Activated CD8-positive, alpha-beta T cell treated with anti-CD3 and anti-CD28 coated beads, Interleukin-2, amount 10 ng/mL, durations not matched to agents 7 days and 5 days (primary cell): Measurements from ENCODE around the gene LOXL3. TPM values are rescaled to one million over a fixed set of nuclear protein-coding genes. Genes with fewer than 3 reads are reported as not detected.

Experiments used
- ATAC-seq: fragments of 150-1000 bp; cut with Tn5 transposase; one replicate; pipeline ENCODE4 v1.10.0; 2021; ENCODE audit warnings: moderate library complexity
- CTCF ChIA-PET: fragments of 350-600 bp; sonication (Branson Sonifier 250); formaldehyde crosslinking; loops from one replicate; lab custom pipeline; 2021; ENCODE audit warnings: antibody characterized with exemption; lab: Charles Lee
- POLR2A ChIA-PET: fragments of 350-600 bp; sonication (Branson Sonifier 250); formaldehyde crosslinking; loops from one replicate; lab custom pipeline; 2021; ENCODE audit warnings: antibody characterized with exemption; lab: Charles Lee
- DNase-seq: peaks from one replicate; pipeline ENCODE4 v3.0.0-alpha.2; 2020
- H3K27ac Mint-ChIP-seq: one replicate; pipeline ENCODE4 v1.8.0; 2021; ENCODE audit warnings: mild to moderate bottlenecking, mixed read lengths
- H3K27me3 Mint-ChIP-seq: one replicate; pipeline ENCODE4 v1.8.0; 2021; ENCODE audit warnings: low read depth, mixed read lengths
- H3K36me3 Mint-ChIP-seq: one replicate; pipeline ENCODE4 v1.8.0; 2021; ENCODE audit warnings: low read depth, mixed read lengths
- H3K4me1 Mint-ChIP-seq: one replicate; pipeline ENCODE4 v1.8.0; 2021; ENCODE audit warnings: low read depth, mixed read lengths
- H3K4me3 Mint-ChIP-seq: one replicate; pipeline ENCODE4 v1.8.0; 2021; ENCODE audit warnings: mild to moderate bottlenecking, mixed read lengths
- H3K9me3 Mint-ChIP-seq: one replicate; pipeline ENCODE4 v1.8.0; 2022; ENCODE audit warnings: mixed read lengths; ENCODE audit not compliant: insufficient read depth
- total RNA-seq, 2 experiments: library from RNA; stranded (reverse); gene quantifications; one replicate each; pipeline ENCODE4 v1.2.3, GENCODE V29; 2021

LOXL3 gene
- total RNA-seq, 2 experiments from 2014 or later = 0.21 to 0.23 TPM

DNA sequence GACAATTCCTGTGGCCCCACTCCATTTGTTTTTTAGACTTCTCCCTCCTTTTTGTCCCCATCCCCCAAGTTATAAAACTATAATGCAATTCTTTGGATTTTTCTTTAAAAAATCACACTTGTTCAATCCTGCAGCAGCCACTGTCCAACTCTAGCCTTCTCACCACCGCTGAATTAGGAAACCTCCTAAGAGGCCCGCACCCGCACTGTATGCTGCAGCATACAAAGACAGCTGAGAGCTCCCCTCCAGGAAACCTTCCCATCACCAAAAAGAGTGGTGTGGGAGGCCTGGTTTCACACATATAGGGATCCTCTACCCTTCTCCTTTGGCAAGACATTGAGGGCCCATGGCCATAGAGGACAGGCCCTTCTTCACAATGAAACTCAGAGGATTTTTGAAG, 49.2 kb downstream of the LOXL3 start:
- no peak for DNase-seq
- H3K4me3 Mint-ChIP-seq = peak overlapping the region; percentile 4
- peaks cover 37% of the 10 kb centered on the region for H3K27me3 Mint-ChIP-seq
- H3K4me1 Mint-ChIP-seq = peaks cover 67% of the 10 kb centered on the region
- H3K9me3 Mint-ChIP-seq = no peaks in the 10 kb centered on the region
- peaks cover 43% of the 10 kb centered on the region for H3K36me3 Mint-ChIP-seq
- POLR2A ChIA-PET = interaction anchor here (1.0 to 1.8 kb wide), 4 partner anchors 9 to 47 kb away, joined by 3 to 6 read pairs (median 4); partner anchors contain the start of gene WBP1
- no peak overlapping the region for H3K27ac Mint-ChIP-seq
- no peak for ATAC-seq
- CTCF ChIA-PET = interaction anchor here (1.0 to 6.4 kb wide), 5 partner anchors 10 to 84 kb away, joined by 3 to 28 read pairs (median 6); partner anchors contain the start of genes AUP1 and HTRA2

DNA sequence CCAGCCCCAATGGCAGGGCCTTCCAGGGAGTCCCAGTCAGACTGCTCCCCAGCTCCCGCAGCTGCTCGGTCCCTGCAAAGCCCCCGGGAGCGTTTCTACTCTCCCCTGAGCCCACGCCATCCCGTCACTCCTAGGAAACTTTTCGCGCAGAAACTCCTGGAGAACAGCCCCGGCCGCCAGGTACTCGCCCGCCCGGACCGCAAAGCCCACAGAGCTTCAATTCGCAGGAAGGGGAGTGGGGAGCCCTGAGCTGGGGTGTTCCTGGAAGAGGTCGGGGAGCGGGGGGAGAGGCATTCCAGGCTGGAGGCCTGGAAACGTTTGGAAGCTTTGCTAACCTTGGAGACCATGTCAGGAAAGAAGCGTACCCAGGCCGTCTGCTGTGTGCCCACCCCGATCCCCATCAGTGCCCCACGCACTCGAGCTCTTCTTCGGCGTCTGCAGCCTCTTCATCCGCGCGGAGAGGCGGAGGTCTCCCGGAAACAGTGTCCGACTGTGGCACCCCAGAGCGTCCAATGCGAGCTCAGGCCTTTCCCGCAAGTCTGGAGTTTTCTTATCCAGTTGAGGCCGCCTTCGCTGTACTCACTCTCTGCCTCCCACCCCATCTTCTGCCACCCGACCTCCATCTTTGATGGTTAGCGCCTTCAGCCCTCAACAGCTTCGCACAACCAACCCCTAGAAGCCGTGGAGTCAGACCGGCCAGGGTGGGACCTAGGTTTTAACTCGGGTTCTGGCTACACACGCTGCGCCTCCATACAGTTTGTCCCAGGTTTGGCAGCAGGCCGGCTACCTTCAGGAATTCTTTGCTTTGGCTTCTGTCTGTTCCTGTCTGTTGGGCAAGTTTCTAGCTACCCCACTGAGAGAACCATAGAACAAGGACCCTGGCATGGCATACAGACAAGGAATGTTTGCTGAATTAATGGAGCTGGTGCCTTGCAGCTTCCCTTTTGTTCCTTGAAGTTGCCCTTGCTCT, 50.0 kb downstream of the LOXL3 start:
- Mint-ChIP-seq H3K4me3 (peak overlapping the region; percentile 79), H3K27ac (peak overlapping the region; percentile 69), H3K36me3 (peaks cover 43% of the 10 kb centered on the region), H3K27me3 (peaks cover 40% of the 10 kb centered on the region), H3K9me3 (no peaks in the 10 kb centered on the region), H3K4me1 (peaks cover 72% of the 10 kb centered on the region)
- DNase-seq = no peak
- CTCF ChIA-PET = interaction anchor here (1.0 to 6.4 kb wide), 10 partner anchors 9 to 85 kb away, joined by 3 to 28 read pairs (median 5); partner anchors contain the start of genes AUP1, CCDC142, DQX1 and HTRA2
- no peak for ATAC-seq
- POLR2A ChIA-PET = interaction anchor here (0.6 to 1.8 kb wide), 9 partner anchors 9 to 46 kb away, joined by 3 to 6 read pairs (median 3); partner anchors contain the start of genes AUP1 and WBP1

DNA sequence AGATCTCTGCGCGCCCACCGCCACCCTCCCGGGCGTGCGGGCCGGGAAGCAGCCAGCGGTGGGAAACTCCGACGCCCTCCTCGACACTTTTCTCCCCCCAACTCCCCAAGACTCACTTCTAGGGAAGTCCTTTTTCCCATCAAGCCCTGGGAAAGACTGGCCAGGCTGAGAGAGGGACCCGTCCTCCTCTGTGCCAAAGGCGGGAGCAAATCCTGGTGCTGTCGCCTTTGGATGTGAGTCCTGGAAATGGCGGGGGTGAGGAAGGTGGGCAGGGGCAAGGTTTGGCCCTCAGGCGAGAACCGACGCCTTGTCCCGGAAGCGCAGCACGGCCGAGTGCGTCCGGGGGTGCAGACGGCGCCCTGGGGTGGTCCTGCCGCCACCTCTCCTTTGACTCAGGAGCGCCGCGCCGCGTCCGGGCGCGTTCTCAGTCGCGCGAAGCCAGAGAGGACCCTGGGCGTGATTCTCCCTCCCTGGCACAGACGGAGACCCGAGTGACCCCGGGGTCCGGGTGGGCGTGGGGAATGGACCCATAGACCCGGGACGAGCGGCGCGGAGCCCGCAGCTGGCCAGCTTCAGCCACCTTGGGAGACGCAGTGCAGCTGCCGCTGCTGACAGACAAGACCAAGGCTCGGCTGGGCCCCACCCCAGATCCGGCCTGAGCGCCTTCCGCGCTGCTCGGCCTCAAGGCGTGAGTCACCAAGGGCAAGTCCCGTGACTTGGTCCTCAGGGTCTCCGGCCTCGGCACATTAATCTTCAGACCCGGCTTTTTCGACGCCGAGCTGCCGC, 50.8 kb downstream of the LOXL3 start:
- peaks cover 43% of the 10 kb centered on the region for H3K36me3 Mint-ChIP-seq
- H3K4me1 Mint-ChIP-seq = peaks cover 73% of the 10 kb centered on the region
- DNase-seq (peak; percentile 69), ATAC-seq (peak; percentile 29)
- peak overlapping the region; percentile 79 for H3K4me3 Mint-ChIP-seq
- ChIA-PET POLR2A (interaction anchor here (0.5 to 1.8 kb wide), 6 partner anchors 10 to 37 kb away, joined by 3 to 6 read pairs (median 4); partner anchors contain the start of gene AUP1), CTCF (interaction anchor here (1.0 to 6.4 kb wide), 9 partner anchors 8 to 86 kb away, joined by 3 to 28 read pairs (median 5); partner anchors contain the start of genes AUP1, CCDC142, DQX1 and HTRA2)
- H3K9me3 Mint-ChIP-seq = no peaks in the 10 kb centered on the region
- peak overlapping the region; percentile 69 for H3K27ac Mint-ChIP-seq
- peaks cover 39% of the 10 kb centered on the region for H3K27me3 Mint-ChIP-seq

DNA sequence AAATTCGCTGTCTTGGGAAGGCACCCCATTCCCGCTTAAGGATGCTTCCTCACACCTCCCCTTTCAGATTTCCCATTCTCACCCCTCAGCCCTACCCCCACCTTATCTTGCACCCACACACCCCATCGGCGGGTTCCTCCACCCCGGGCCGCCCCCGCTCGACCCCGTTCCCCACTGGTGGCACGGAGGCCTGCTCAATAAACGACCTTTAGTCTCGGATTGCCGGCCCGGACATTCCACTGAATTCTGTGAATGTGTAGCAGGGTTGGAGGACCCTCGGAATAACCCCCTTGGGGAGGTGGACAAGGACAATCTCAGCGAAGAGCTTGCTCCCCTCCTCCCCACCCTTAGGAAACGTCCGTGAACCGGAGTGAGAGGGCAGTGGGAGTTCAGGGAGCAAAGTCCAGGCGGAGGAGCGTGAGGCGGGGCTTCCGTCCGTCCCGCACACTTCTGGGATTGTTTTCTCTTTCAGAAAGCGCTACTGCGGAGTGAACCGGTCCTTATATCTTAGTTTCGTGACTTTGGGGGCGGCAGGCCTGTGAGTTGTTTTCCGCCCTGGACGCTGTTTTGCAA, 51.5 kb downstream of the LOXL3 start:
- no peak for DNase-seq
- H3K4me3 Mint-ChIP-seq = peak overlapping the region; percentile 79
- H3K27ac Mint-ChIP-seq = peak overlapping the region; percentile 69
- peaks cover 74% of the 10 kb centered on the region for H3K4me1 Mint-ChIP-seq
- ATAC-seq = no peak
- ChIA-PET POLR2A (no interaction called here), CTCF (interaction anchor here (3.4 to 6.4 kb wide), 2 partner anchors 29 to 85 kb away, joined by 25 to 28 read pairs; no protein-coding TSS in a partner anchor)
- H3K9me3 Mint-ChIP-seq = no peaks in the 10 kb centered on the region
- H3K27me3 Mint-ChIP-seq = peaks cover 41% of the 10 kb centered on the region
- H3K36me3 Mint-ChIP-seq = peaks cover 41% of the 10 kb centered on the region

DNA sequence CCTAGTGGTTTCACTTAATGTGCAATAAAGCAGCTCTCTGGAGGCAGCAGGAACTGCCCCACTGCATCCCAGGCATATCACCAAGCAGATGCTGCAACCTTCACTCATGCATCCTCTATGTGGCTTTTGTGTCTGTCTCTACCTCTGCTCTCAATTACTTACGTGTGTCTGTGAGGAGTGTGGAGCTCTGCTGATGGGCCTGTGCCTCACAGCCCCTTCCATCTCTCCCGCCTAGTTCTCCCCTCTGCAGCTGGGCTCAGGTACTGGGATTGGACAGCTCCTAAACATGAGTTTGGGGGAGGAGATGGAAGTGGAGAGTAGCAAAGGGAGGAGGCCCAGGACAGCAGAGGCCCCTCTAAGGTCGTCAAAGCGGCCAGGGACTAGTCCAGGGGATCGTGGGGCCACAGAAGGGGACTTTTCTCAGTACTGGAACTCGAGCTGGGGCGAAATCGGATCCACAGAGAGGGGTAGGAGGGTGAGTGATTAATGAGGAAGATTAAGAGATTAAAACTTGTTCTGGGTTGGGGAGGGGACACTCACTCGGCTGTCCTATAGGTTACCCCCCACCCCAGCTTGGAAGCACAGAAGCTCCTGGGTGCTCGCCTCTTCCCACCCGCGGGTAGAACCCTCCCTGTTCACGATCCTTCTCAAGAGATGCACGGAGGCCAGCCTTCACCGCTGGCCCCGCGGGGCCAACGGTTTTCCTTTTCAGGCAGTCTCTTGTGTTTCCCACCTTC, 52.2 kb downstream of the LOXL3 start:
- ATAC-seq (no peak), DNase-seq (no peak)
- Mint-ChIP-seq H3K36me3 (peaks cover 34% of the 10 kb centered on the region), H3K9me3 (no peaks in the 10 kb centered on the region), H3K27me3 (peaks cover 41% of the 10 kb centered on the region), H3K27ac (no peak overlapping the region), H3K4me1 (peaks cover 68% of the 10 kb centered on the region), H3K4me3 (peak overlapping the region; percentile 79)
- ChIA-PET POLR2A (interaction anchor here (1.2 to 1.5 kb wide), 2 partner anchors 8 to 30 kb away, joined by 3 to 6 read pairs; no protein-coding TSS in a partner anchor), CTCF (interaction anchor here (1.3 to 6.4 kb wide), 5 partner anchors 15 to 85 kb away, joined by 3 to 28 read pairs (median 18); partner anchors contain the start of genes CCDC142, MRPL53 and TTC31)

DNA sequence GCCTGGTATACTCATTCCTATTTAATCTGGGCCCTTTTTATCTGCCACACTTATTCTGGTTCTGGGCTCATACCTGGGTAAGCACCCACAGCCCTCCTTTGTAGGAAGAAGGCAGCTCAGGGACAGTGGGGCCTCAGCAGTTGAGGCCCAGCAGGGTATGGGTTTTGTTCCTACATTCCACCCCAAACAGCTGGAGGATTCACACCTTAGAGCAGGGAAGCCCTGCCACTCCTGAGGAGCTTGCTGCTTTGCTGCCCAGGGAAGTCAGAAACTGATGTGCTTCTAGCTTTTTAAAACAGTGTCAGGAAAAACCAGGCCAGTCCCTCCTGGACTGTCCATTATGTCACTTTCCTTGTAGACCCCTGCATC, 53.2 kb downstream of the LOXL3 start:
- H3K4me1 Mint-ChIP-seq = peaks cover 62% of the 10 kb centered on the region
- no peaks in the 10 kb centered on the region for H3K9me3 Mint-ChIP-seq
- H3K27ac Mint-ChIP-seq = no peak overlapping the region
- peaks cover 41% of the 10 kb centered on the region for H3K27me3 Mint-ChIP-seq
- ATAC-seq (no peak), DNase-seq (no peak)
- POLR2A ChIA-PET = interaction anchor here (0.6 to 1.5 kb wide), 5 partner anchors 9 to 82 kb away, joined by 3 to 6 read pairs (median 3); partner anchors contain the start of gene MRPL53
- H3K36me3 Mint-ChIP-seq = peaks cover 29% of the 10 kb centered on the region
- CTCF ChIA-PET = interaction anchor here (1.0 to 6.4 kb wide), 7 partner anchors 16 to 86 kb away, joined by 3 to 28 read pairs (median 5); partner anchors contain the start of genes CCDC142, MRPL53 and TTC31
- H3K4me3 Mint-ChIP-seq = no peak overlapping the region

DNA sequence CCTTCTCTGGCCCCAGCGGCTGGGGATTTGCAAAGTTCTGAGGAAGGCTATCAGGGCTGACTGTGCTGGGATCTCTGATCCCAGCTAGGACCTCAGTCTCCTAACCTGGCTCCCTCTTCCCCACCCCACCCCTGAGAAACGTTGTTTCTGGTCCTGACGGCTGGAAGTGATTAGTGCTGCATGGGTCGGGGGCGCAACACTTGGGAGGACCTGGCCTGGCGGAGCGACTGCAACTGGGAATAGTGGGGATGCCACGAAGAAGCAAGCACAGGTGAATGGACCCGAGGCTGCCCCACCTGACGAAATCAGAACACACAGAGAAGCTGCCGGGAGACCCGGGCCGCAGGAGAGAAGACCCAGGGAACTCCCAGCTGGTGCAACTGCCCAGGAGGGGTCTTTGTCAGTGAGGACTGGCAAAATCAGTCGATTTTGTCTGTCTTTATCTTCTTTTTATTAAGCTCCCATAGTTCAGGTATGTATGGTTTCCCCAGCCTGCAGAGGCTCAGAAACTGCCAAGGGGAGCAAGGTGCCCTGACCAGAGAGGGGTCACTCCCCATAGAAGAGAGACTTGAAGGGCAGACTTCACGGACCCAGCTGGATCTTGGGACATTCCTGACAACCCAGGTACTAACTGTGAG, 53.7 kb downstream of the LOXL3 start:
- ChIA-PET CTCF (interaction anchor here (1.0 to 6.4 kb wide), 7 partner anchors 16 to 87 kb away, joined by 3 to 28 read pairs (median 5); partner anchors contain the start of genes CCDC142, MRPL53 and TTC31), POLR2A (interaction anchor here (0.6 to 1.5 kb wide), 4 partner anchors 28 to 82 kb away, joined by 3 to 6 read pairs (median 4); partner anchors contain the start of genes AUP1, HTRA2 and MRPL53)
- peaks cover 57% of the 10 kb centered on the region for H3K4me1 Mint-ChIP-seq
- H3K27me3 Mint-ChIP-seq = peaks cover 41% of the 10 kb centered on the region
- H3K9me3 Mint-ChIP-seq = no peaks in the 10 kb centered on the region
- no peak overlapping the region for H3K27ac Mint-ChIP-seq
- no peak overlapping the region for H3K4me3 Mint-ChIP-seq
- H3K36me3 Mint-ChIP-seq = peaks cover 24% of the 10 kb centered on the region
- DNase-seq = no peak
- no peak for ATAC-seq

DNA sequence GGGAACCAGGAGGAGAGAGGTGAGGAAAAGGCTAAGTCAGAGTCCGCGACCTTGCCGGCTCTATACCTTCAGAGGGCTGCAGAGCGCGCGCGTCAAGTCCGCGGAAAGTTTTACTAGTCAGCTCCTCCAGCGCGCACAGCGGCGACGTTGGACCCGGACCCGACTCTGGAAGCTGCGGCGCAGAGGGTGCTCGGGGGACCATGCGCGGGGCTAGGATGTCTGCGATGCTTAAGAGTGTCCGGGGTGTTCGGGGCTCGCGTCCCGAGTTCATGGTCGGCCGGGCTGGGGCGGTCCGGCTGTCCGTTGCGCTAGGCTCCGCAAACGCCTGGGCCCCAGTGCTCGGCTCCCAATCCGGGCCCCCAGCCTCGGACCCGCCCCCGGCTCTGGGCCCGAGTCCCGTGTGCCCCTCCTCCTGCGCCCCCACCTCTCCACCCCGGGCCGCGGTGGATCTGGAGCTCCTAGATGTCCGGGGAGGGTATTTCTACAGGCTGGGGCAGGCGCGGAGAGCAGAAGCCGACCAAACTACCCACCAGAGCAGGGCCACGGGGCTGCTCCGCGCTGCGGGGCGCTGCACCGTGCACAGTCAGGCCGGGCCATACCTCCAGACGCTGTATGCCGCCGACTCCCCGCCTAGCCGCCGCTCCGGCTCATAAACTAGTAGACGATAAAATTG, 54.3 kb downstream of the LOXL3 start, which contains the start of gene LBX2:
TSS of gene LBX2 (minus strand) at position 337 of the 673 bp plus-strand sequence. CDS start at position 271, 66 bp downstream.
- Mint-ChIP-seq H3K9me3 (no peaks in the 10 kb centered on the region), H3K36me3 (peaks cover 18% of the 10 kb centered on the region), H3K4me1 (peaks cover 51% of the 10 kb centered on the region), H3K27ac (peak within 1 kb of the TSS; percentile 83), H3K4me3 (peak within 1 kb of the TSS; percentile 80), H3K27me3 (peaks cover 41% of the 10 kb centered on the region)
- peak; percentile 34 for ATAC-seq
- POLR2A ChIA-PET = interaction anchor here (1.0 to 1.5 kb wide), 6 partner anchors 9 to 32 kb away, joined by 3 to 6 read pairs (median 4); partner anchors contain the start of genes AUP1, HTRA2 and MRPL53
- CTCF ChIA-PET = interaction anchor here (0.7 to 6.4 kb wide), 9 partner anchors 8 to 88 kb away, joined by 3 to 28 read pairs (median 5); partner anchors contain the start of genes AUP1, CCDC142, MRPL53 and PCGF1
- DNase-seq = peak; percentile 47
